K562 (cell line): ENCODE data around the gene ENDOV. TPM values are rescaled to one million over a fixed set of nuclear protein-coding genes. Genes with fewer than 3 reads are reported as not detected.
A peak's percentile ranks its signal among the peaks of the same experiment; 100 is the strongest.

Experiments
- CBX3 ChIP-seq, 2 experiments: IDR thresholded peaks; 1 replicate in 1 of 2; 2 replicates in 1 of 2; pipeline ENCODE4 v1.6.1; 2012; ENCODE audit warnings: inconsistent platforms in 2 of 2, low read length in 2 of 2, borderline replicate concordance in 1 of 2, control low read depth in 1 of 2
- ETS2 ChIP-seq: IDR thresholded peaks from 2 replicates; pipeline ENCODE4 v1.6.1; 2016; ENCODE audit warnings: borderline replicate concordance, missing genetic modification characterization, mild to moderate bottlenecking, moderate library complexity, missing compliant biosample characterization; ENCODE audit not compliant: poor library complexity, severe bottlenecking
- ETV1 ChIP-seq: fragments of 450-650 bp; conservative IDR thresholded peaks from 2 replicates; pipeline ENCODE4 v1.6.1; 2016; ENCODE audit warnings: missing genetic modification characterization, control low read depth, low read depth, missing compliant biosample characterization
- FIP1L1 ChIP-seq: fragments of 200-400 bp; formaldehyde crosslinking; IDR thresholded peaks from 2 replicates; pipeline ENCODE4 v1.6.1; 2018; ENCODE audit warnings: mild to moderate bottlenecking, low read depth, low read length; ENCODE audit not compliant: poor library complexity, severe bottlenecking
- NUFIP1 ChIP-seq: fragments of 450-650 bp; IDR thresholded peaks from 2 replicates; pipeline ENCODE4 v1.6.1; 2018; ENCODE audit not compliant: partially characterized antibody
- RB1 ChIP-seq: fragments of 450-650 bp; IDR thresholded peaks from 2 replicates; pipeline ENCODE4 v1.6.1; 2017; ENCODE audit warnings: low read depth, mild to moderate bottlenecking
- RBBP5 ChIP-seq: fragments of 200-600 bp; sonication (generic); IDR thresholded peaks from 2 replicates; pipeline ENCODE4 v1.6.1; 2012; ENCODE audit warnings: borderline replicate concordance, mild to moderate bottlenecking, low read length, control low read depth, inconsistent platforms; ENCODE audit not compliant: insufficient read depth, poor library complexity, severe bottlenecking
- RBM22 ChIP-seq: fragments of 200-400 bp; formaldehyde crosslinking; IDR thresholded peaks from 2 replicates; pipeline ENCODE4 v1.6.1; 2018; ENCODE audit warnings: low read length, low read depth; ENCODE audit not compliant: poor library complexity, severe bottlenecking
- SOX6 ChIP-seq: fragments of 450-650 bp; IDR thresholded peaks from 2 replicates; pipeline ENCODE4 v1.6.1; 2014; ENCODE audit warnings: mild to moderate bottlenecking
- TAF9B ChIP-seq: fragments of 450-650 bp; IDR thresholded peaks from 2 replicates; pipeline ENCODE4 v1.6.1; 2018; ENCODE audit warnings: mild to moderate bottlenecking; ENCODE audit not compliant: partially characterized antibody
- TEAD1 ChIP-seq, 2 experiments: fragments of 450-650 bp in 1 of 2; sonication (generic) in 1 of 2; formaldehyde crosslinking; IDR thresholded peaks; 2 replicates each; pipeline versions ENCODE4 v1.4.0 to v1.8.0; 2020 to 2022; ENCODE audit warnings: mild to moderate bottlenecking in 2 of 2, missing genetic modification reagents in 1 of 2
- ZEB2 ChIP-seq: fragments of 450-650 bp; IDR thresholded peaks from 2 replicates; pipeline ENCODE4 v1.6.1; 2016
- ZHX1 ChIP-seq: fragments of 150-350 bp; conservative IDR thresholded peaks from 2 replicates; pipeline ENCODE4 v1.6.1; 2014; ENCODE audit warnings: low read length
- ZNF24 ChIP-seq: fragments of 450-650 bp; IDR thresholded peaks from 2 replicates; pipeline ENCODE4 v1.6.1; 2016
- ZZZ3 ChIP-seq: fragments of 450-650 bp; IDR thresholded peaks from 2 replicates; pipeline ENCODE4 v1.6.1; 2016; ENCODE audit warnings: antibody characterized with exemption, mild to moderate bottlenecking, moderate library complexity
- polyA plus RNA-seq, 8 experiments: library from polyadenylated mRNA; depleted of rRNA in 4 of 8; stranded (reverse) in 5 of 8; unstranded in 3 of 8; fragments of >200 nt; fragmentation: Nextera tagmentation in 2 of 8; fragmentation: Illumina TruSeq in 1 of 8; extraction: Ambion mirVana in 2 of 8; extraction: Trizol in 1 of 8; gene quantifications; 2 replicates each; pipeline versions ENCODE4 v1.2.1 to v1.2.3, GENCODE V29; 2011 to 2014; ENCODE audit warnings: inconsistent platforms in 1 of 8, missing spikeins in 1 of 8
- total RNA-seq, 7 experiments: library from RNA; depleted of rRNA in 6 of 7; stranded (reverse); fragments of >200 nt in 6 of 7; fragmentation: Illumina TruSeq in 2 of 7; extraction: Trizol in 2 of 7; gene quantifications; 2 replicates each; pipeline versions ENCODE4 v1.2.1 to v1.2.3, GENCODE V29; 2011 to 2021; ENCODE audit warnings: low replicate concordance in 1 of 7
- TF ChIP-seq, protein P1 (sequence below): fragments of 250-450 bp; sonication (Bioruptor Pico); IDR thresholded peaks from 2 replicates; pipeline ENCODE4 v1.8.0; 2021; ENCODE audit warnings: mild to moderate bottlenecking, moderate library complexity
- TF ChIP-seq, protein P2 (sequence below), 2 experiments: fragments of 250-450 bp in 1 of 2; fragments of 450-650 bp in 1 of 2; sonication (Bioruptor Pico) in 1 of 2; IDR thresholded peaks; 2 replicates each; pipeline versions ENCODE4 v1.6.1 to v1.8.0; 2016 to 2021; ENCODE audit warnings: mild to moderate bottlenecking in 2 of 2, moderate library complexity in 2 of 2, missing compliant biosample characterization in 1 of 2, missing genetic modification characterization in 1 of 2
- TF ChIP-seq, protein P3 (sequence below): sonication (generic); formaldehyde crosslinking; IDR thresholded peaks from 2 replicates; pipeline ENCODE4 v1.8.0; 2023; ENCODE audit warnings: mild to moderate bottlenecking, missing genetic modification reagents

ENDOV gene
- total and polyA plus RNA-seq, 9 of the 15 experiments (the other 6 are each of a cell fraction or from before 2014, with no cell fraction given) = 1.2 to 8.2 (median 3.7) TPM

DNA sequence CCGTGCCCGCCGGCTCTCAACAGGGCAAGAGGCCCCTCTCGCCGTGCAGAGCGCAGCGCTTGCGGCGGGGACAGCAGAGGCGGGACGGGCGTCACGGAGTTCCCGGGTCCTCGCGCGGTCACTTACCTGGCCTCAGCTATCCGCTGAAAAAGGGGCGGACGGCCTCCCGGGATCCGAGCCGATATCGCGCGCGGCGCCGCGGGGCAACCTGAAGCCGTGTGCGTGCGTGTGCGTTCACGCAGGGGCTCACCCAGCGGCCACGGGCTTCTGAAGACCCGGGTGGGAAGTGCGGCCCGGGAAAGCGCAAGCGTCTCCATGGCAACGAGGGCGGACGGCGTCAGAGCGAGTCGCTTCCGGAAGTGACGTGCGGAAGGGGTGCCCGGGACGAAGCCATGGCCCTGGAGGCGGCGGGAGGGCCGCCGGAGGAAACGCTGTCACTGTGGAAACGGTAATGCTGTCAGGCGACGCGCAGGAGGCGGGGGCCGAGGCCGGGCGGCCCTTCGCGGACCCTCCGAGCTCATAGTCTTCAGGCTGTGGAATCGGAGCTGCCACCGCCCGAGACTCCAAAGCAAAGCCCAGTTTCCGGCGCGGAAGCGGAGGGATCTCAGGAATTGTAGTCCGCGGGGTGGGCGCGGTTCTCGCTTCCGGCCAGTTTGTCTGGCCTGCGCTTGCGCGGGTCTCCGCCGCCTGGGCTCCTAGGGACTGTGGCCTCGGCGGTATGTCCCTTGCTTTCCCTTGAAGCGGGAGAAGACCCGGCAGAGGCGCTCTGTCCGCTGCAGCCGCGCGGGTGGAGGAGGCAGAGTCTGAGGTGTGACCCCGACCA lies at the start of gene ENDOV (continued):
- peak; percentile 85 for TF ChIP-seq RBM22
- TF ChIP-seq RBBP5 = peak; percentile 82
- TF ChIP-seq CBX3 (IDR thresholded peaks at IDR 0.05; ENCODE audit: borderline replicate concordance in 1 of 2, low read length in 2 of 2) = peak in 1 of 2 experiments; percentile 46; a peak in 1 of 3 replicates
- peak; percentile 37; the same call in 1 of the 2 replicates for TF ChIP-seq RB1
- TF ChIP-seq TAF9B = no peak
- no peak for TF ChIP-seq ZEB2
- TF ChIP-seq ZNF24 = no peak
- peak; percentile 27 for TF ChIP-seq FIP1L1
- TF ChIP-seq, protein P1, sequence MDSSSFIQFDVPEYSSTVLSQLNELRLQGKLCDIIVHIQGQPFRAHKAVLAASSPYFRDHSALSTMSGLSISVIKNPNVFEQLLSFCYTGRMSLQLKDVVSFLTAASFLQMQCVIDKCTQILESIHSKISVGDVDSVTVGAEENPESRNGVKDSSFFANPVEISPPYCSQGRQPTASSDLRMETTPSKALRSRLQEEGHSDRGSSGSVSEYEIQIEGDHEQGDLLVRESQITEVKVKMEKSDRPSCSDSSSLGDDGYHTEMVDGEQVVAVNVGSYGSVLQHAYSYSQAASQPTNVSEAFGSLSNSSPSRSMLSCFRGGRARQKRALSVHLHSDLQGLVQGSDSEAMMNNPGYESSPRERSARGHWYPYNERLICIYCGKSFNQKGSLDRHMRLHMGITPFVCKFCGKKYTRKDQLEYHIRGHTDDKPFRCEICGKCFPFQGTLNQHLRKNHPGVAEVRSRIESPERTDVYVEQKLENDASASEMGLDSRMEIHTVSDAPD = no peak
- TF ChIP-seq SOX6 = peak; percentile 34; the same call in 1 of the 2 replicates
- TF ChIP-seq, protein P2, sequence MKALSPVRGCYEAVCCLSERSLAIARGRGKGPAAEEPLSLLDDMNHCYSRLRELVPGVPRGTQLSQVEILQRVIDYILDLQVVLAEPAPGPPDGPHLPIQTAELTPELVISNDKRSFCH (CRISPR knock-in tag; IDR thresholded peaks at IDR 0.05) = no peak
- TF ChIP-seq, protein P2 (tag; IDR thresholded peaks at IDR 0.05) = no peak
- TF ChIP-seq ZZZ3 = no peak
- TF ChIP-seq ETS2 (tag) = no peak
- peak; percentile 64; the same call in 1 of the 2 replicates for TF ChIP-seq ZHX1
- peak; percentile 97 for TF ChIP-seq ETV1 (tag)
- TF ChIP-seq, protein P3, sequence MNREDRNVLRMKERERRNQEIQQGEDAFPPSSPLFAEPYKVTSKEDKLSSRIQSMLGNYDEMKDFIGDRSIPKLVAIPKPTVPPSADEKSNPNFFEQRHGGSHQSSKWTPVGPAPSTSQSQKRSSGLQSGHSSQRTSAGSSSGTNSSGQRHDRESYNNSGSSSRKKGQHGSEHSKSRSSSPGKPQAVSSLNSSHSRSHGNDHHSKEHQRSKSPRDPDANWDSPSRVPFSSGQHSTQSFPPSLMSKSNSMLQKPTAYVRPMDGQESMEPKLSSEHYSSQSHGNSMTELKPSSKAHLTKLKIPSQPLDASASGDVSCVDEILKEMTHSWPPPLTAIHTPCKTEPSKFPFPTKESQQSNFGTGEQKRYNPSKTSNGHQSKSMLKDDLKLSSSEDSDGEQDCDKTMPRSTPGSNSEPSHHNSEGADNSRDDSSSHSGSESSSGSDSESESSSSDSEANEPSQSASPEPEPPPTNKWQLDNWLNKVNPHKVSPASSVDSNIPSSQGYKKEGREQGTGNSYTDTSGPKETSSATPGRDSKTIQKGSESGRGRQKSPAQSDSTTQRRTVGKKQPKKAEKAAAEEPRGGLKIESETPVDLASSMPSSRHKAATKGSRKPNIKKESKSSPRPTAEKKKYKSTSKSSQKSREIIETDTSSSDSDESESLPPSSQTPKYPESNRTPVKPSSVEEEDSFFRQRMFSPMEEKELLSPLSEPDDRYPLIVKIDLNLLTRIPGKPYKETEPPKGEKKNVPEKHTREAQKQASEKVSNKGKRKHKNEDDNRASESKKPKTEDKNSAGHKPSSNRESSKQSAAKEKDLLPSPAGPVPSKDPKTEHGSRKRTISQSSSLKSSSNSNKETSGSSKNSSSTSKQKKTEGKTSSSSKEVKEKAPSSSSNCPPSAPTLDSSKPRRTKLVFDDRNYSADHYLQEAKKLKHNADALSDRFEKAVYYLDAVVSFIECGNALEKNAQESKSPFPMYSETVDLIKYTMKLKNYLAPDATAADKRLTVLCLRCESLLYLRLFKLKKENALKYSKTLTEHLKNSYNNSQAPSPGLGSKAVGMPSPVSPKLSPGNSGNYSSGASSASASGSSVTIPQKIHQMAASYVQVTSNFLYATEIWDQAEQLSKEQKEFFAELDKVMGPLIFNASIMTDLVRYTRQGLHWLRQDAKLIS (CRISPR knock-in tag) = no peak
- peak in 1 of 2 experiments; percentile 86; a peak in 1 of 4 replicates for TF ChIP-seq TEAD1 (CRISPR knock-in tag; IDR thresholded peaks at IDR 0.05)
- TF ChIP-seq NUFIP1 = no peak
